Erythroblast (primary cell): ENCODE measurements around the gene NHLRC3.

Experiments used
- GATA1 ChIP-seq: IDR thresholded peaks from 2 replicates; pipeline ENCODE4 v1.6.1; 2011; ENCODE audit warnings: low read depth, mild to moderate bottlenecking, control low read depth, low read length, moderate library complexity
- POLR2A ChIP-seq: IDR thresholded peaks from 2 replicates; pipeline ENCODE4 v1.6.1; 2011; ENCODE audit warnings: mild to moderate bottlenecking, low read length

DNA sequence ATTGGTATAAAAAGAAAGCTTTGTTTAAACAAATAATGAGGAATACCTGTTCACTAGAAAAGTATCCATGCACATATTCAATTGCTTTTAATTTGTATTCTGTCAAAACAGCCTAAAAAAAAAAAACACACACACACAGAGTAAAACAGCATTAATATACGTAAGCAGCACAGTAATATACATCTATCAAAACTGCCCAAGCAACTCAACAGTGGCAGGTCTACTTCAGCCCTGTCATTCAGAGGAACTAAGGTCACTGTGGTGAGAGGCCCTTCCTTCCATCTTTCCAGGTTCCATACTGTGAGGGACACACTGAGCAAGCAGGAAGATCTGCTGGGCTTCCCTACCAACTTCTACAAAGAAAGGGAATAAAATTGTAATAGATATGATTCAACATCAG is 4.2 kb upstream of the NHLRC3 start:
- TF ChIP-seq POLR2A = no peak
- TF ChIP-seq GATA1 = no peak
